Panc1 (cell line): Measurements from ENCODE around the gene RDH5. TPM values are rescaled to one million over a fixed set of nuclear protein-coding genes. Genes with fewer than 3 reads are reported as not detected.

Experiments
- ATAC-seq: fragments of 200-7000 bp; cut with Tn5 transposase; 2 replicates; pipeline ENCODE4 v1.9.1; 2020; ENCODE audit warnings: mild to moderate bottlenecking, moderate library complexity
- BruUV-seq: library from RNA; stranded (reverse); fragments of 400-500 nt; replicated peaks from 2 replicates; lab custom pipeline; 2021; lab: Mats Ljungman, UMichigan
- CTCF ChIA-PET: fragments of 300-600 bp; sonication (Branson Sonifier 250); formaldehyde crosslinking; loops from one replicate; lab custom pipeline; 2022; ENCODE audit warnings: antibody characterized with exemption; lab: Charles Lee
- POLR2A ChIA-PET: fragments of 300-600 bp; sonication (Branson Sonifier 250); formaldehyde crosslinking; loops from one replicate; lab custom pipeline; 2022; ENCODE audit warnings: antibody characterized with exemption; lab: Charles Lee
- DNase-seq: peaks from one replicate; pipeline ENCODE4 v3.0.0-alpha.2; 2010; ENCODE audit warnings: low read depth, low spot score
- H3K27ac ChIP-seq: 2 replicates; pipeline ENCODE4 v1.5.1; 2011; ENCODE audit warnings: mild to moderate bottlenecking, low read length, inconsistent platforms
- H3K27me3 ChIP-seq: fragments of 200-500 bp; sonication (Bioruptor generic); 2 replicates; pipeline ENCODE4 v1.6.0; 2014; ENCODE audit warnings: low read length, inconsistent platforms; ENCODE audit not compliant: control insufficient read depth, insufficient read depth
- H3K36me3 ChIP-seq: fragments of 200-500 bp; sonication (Bioruptor generic); 2 replicates; pipeline ENCODE4 v1.5.1; 2014; ENCODE audit warnings: inconsistent platforms, mild to moderate bottlenecking, low read length, moderate library complexity; ENCODE audit not compliant: control insufficient read depth, insufficient read depth
- H3K4me1 ChIP-seq: 2 replicates; pipeline ENCODE4 v1.5.1; 2011; ENCODE audit warnings: inconsistent platforms, mild to moderate bottlenecking, low read length, moderate library complexity; ENCODE audit not compliant: control insufficient read depth, insufficient read depth
- H3K4me3 ChIP-seq, 2 experiments: 2 replicates each; pipeline ENCODE4 v1.5.1; 2011 to 2012; ENCODE audit warnings: low read depth in 2 of 2, low read length in 2 of 2, mild to moderate bottlenecking in 2 of 2, inconsistent platforms in 1 of 2, moderate library complexity in 1 of 2
- H3K9me3 ChIP-seq: fragments of 200-500 bp; sonication (Bioruptor generic); 2 replicates; pipeline ENCODE4 v1.5.1; 2014; ENCODE audit warnings: low read depth, mild to moderate bottlenecking, inconsistent platforms, low read length, moderate library complexity; ENCODE audit not compliant: control insufficient read depth, insufficient read depth
- POLR2AphosphoS5 ChIP-seq: IDR thresholded peaks from 2 replicates; pipeline ENCODE4 v1.6.1; 2012; ENCODE audit warnings: mild to moderate bottlenecking, low read depth, low read length, moderate library complexity
- SIN3A ChIP-seq: IDR thresholded peaks from 2 replicates; pipeline ENCODE4 v1.6.1; 2012; ENCODE audit warnings: low read depth, mild to moderate bottlenecking, low read length, moderate library complexity, borderline replicate concordance; ENCODE audit not compliant: insufficient read depth
- TCF7L2 ChIP-seq: IDR thresholded peaks from 2 replicates; pipeline ENCODE4 v1.6.1; 2011; ENCODE audit warnings: mild to moderate bottlenecking, low read depth, low read length, inconsistent platforms
- in situ Hi-C: cut with HindIII; loops from 2 replicates; pipeline ENCODE4 v1.10.0; 2016; ENCODE audit warnings: low sequenced_read_pairs, low pct_unique_long_range_greater_than_20kb
- intact Hi-C: fragments of 100-400 bp; cut with micrococcal nuclease; formaldehyde crosslinking; loops from one replicate; pipeline ENCODE4 v1.10.0; 2022; ENCODE audit not compliant: unreplicated experiment
- total RNA-seq: library from RNA; stranded (reverse); gene quantifications from one replicate; pipeline ENCODE4 v1.2.1, GENCODE V29; 2021; ENCODE audit not compliant: unreplicated experiment
- TF ChIP-seq, protein P1 (sequence below): fragments of 450-650 bp; IDR thresholded peaks from 2 replicates; pipeline ENCODE4 v1.5.1; 2017; ENCODE audit warnings: mild to moderate bottlenecking

RDH5 gene
- total RNA-seq, 1 experiment from 2014 or later, result 2.8 TPM

DNA sequence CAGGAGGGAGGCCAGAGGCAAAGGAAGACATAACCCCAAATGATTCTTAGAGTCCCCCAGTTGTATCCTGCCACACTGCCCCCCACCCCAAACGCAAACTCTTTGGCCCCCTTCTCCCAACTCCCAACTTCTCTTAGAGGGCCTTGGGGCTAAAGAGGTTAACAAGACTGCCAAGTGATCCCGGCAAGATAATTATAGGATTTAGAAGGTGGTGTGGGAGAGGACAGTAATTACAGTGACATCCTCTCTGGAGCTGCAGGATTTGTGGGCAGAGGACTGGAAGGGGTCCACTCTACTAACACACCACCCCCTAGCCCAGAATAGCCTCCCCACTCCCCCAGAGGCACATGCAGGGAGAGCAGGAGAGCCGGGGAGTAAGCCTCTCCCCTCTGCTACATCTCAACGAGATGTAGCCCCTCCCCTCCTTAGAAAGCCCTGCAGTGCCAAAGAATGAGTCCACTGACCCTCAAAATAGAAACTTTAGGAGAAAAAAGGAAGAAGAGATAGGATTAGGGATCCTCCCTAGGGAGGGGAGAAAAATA is 17.5 kb downstream of the RDH5 start:
- DNase-seq (no peak), ATAC-seq (peak; percentile 18; the same call in 1 of the 2 replicates)
- CTCF ChIA-PET, result interaction anchor here (0.6 to 2.7 kb wide), 7 partner anchors 8 to 202 kb away, joined by 3 to 17 read pairs (median 11); partner anchors contain the start of genes ORMDL2 and SARNP
- Histone ChIP-seq H3K9me3 (no peaks in the 10 kb centered on the region), H3K27ac (0 out of 2 replicates have a peak overlapping the region, but pooled peaks have one; percentile 30), H3K4me1 (peaks cover 11% of the 10 kb centered on the region), H3K36me3 (no peaks in the 10 kb centered on the region), H3K4me3 (peak overlapping the region; percentile 44 to 73), H3K27me3 (no peaks in the 10 kb centered on the region)
- intact Hi-C loops (loop anchor here (1.0 to 5.0 kb wide), 3 partner anchors 59 to 80 kb away; partner anchors contain the start of genes ORMDL2 and SARNP), in situ Hi-C loops (no loop called here)
- POLR2A ChIA-PET, result no interaction called here
- BruUV-seq, result no TSS peak
- TF ChIP-seq, protein P1, sequence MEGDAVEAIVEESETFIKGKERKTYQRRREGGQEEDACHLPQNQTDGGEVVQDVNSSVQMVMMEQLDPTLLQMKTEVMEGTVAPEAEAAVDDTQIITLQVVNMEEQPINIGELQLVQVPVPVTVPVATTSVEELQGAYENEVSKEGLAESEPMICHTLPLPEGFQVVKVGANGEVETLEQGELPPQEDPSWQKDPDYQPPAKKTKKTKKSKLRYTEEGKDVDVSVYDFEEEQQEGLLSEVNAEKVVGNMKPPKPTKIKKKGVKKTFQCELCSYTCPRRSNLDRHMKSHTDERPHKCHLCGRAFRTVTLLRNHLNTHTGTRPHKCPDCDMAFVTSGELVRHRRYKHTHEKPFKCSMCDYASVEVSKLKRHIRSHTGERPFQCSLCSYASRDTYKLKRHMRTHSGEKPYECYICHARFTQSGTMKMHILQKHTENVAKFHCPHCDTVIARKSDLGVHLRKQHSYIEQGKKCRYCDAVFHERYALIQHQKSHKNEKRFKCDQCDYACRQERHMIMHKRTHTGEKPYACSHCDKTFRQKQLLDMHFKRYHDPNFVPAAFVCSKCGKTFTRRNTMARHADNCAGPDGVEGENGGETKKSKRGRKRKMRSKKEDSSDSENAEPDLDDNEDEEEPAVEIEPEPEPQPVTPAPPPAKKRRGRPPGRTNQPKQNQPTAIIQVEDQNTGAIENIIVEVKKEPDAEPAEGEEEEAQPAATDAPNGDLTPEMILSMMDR, result peak; percentile 47; the same call in 1 of the 2 replicates
- no peak for TF ChIP-seq POLR2AphosphoS5

DNA sequence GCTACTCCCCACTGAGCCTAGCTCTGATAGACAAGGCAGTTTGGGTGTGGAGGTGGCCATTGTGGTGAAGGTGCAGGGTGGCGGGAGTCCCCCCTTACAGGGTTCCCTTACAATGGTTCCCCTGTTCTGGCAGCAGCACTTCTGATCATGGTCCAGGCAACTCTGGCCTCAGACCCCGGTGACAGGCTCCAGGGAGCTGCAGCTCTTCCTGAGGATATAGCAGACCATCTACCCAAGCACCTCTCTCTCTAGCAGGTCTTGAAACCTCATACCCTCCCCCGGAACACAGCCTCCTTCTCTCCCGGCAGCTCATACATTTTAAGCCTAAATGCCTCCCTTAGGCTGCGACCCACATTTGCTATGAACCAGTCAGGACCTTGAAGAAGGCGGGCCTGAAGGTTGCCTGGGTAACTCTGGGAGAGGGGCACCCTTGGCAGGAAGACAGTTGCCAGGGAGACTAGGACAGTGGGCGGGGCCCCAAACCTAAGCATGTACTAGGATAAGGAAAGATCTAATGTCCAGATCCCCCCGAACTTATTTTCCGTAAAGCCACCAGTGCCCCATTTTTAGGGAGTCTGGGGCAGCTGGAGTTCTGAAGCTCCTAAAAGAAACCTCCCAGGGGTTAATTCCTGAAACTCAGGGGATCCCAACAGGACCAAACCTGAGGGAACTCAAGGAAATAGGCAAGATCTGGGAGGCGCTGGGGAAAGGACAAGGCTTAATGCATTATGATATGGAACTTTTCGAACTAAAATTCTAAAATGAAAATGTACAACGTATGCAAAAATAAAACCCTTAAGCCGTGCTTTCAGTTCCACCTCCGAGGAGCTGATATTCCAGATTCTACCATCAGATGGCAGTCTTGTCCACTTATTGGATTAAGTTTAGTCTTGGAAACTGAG is 18.2 kb downstream of the RDH5 start:
- in situ Hi-C loops, result no loop called here

More for the DNA sequence above, 18.2 kb downstream of the RDH5 start:
- intact Hi-C loops, result loop anchor here (2.0 to 5.0 kb wide), 2 partner anchors 58 to 79 kb away; partner anchors contain the start of genes ORMDL2 and SARNP
- Histone ChIP-seq H3K4me1 (peaks cover 12% of the 10 kb centered on the region), H3K4me3 (peak overlapping the region; percentile 44 to 73), H3K9me3 (no peaks in the 10 kb centered on the region), H3K27me3 (no peaks in the 10 kb centered on the region), H3K36me3 (no peaks in the 10 kb centered on the region), H3K27ac (peak overlapping the region; percentile 30; the same call in 1 of the 2 replicates)
- TF ChIP-seq SIN3A (no peak), TCF7L2 (no peak)
- TF ChIP-seq, protein P1, result peak; percentile 83
- ChIA-PET CTCF (interaction anchor here (0.5 to 2.7 kb wide), 15 partner anchors 9 to 1434 kb away, joined by 3 to 17 read pairs (median 6); partner anchors contain the start of genes ORMDL2, SARNP and SUOX), POLR2A (interaction anchor here (0.8 to 1.3 kb wide), 2 partner anchors 9 to 80 kb away, joined by 4 to 5 read pairs; partner anchors contain the start of genes CD63, ORMDL2 and SARNP)
- BruUV-seq, result no TSS peak
- ATAC-seq, result peak; percentile 74
- DNase-seq, result peak; percentile 91
